Right lobe of liver (tissue), 6 donors: ENCODE measurements around the gene LDLRAD4. TPM values are rescaled to one million over a fixed set of nuclear protein-coding genes. Genes with fewer than 3 reads are reported as not detected.

Experiments
- ATAC-seq, 4 donors: fragments of 200-7000 bp; cut with Tn5 transposase; one replicate each; pipeline ENCODE4 v1.9.1; 2020; ENCODE audit warnings: mild to moderate bottlenecking in 4 of 4, moderate library complexity in 4 of 4
- DNase-seq, 3 donors: peaks; one replicate each; pipeline ENCODE4 v3.0.0-alpha.2; 2020
- H3K27ac ChIP-seq, 3 donors: fragments of 200-600 bp; one replicate each; pipeline ENCODE4 v1.8.0; 2022
- H3K27me3 ChIP-seq, 2 donors: fragments of 200-600 bp; one replicate each; pipeline ENCODE4 v1.8.0; 2022
- H3K36me3 ChIP-seq, 4 donors: fragments of 200-600 bp; sonication (generic) in 1 of 4; one replicate each; pipeline versions ENCODE4 v1.5.1 to v1.8.0; 2017 to 2022; ENCODE audit warnings: control low read depth in 1 of 4
- H3K4me1 ChIP-seq, 4 donors: fragments of 200-600 bp; sonication (generic) in 1 of 4; one replicate each; pipeline versions ENCODE4 v1.5.1 to v1.8.0; 2017 to 2022; ENCODE audit warnings: control low read depth in 1 of 4
- H3K4me3 ChIP-seq, 3 donors: fragments of 200-600 bp; one replicate each; pipeline ENCODE4 v1.8.0; 2022
- H3K9me3 ChIP-seq, 4 donors: fragments of 200-600 bp; sonication (generic) in 1 of 4; one replicate each; pipeline versions ENCODE4 v1.5.1 to v1.8.0; 2017 to 2022; ENCODE audit warnings: control low read depth in 1 of 4
- POLR2A ChIP-seq: fragments of 450-650 bp; IDR thresholded peaks from one replicate; pipeline ENCODE4 v1.6.1; 2017; ENCODE audit warnings: antibody characterized with exemption, mild to moderate bottlenecking
- WGBS: methylation state at CpG from one replicate; pipeline ENCODE4 v1.1.6; 2018; ENCODE audit warnings: low coverage, low lambda C conversion rate; ENCODE audit not compliant: insufficient coverage; ENCODE audit errors: missing lambda C conversion rate; 5-methylcytosine and 5-hydroxymethylcytosine counted together
- intact Hi-C, 2 donors: fragments of 100-400 bp; cut with DNase I; formaldehyde crosslinking; loops; one replicate each; pipeline versions ENCODE4 v1.11.2 to v1.14.1; 2022
- total RNA-seq, 6 experiments: library from RNA; depleted of rRNA in 2 of 6; stranded (reverse); fragments of >200 nt in 2 of 6; fragmentation: NEBNext Ultra II Directional in 3 of 6; extraction: Animal tissue kit (Norgen Biotek cat#: 25700) in 3 of 6; gene quantifications; one replicate each; pipeline versions ENCODE4 v1.1.0 to v1.2.4, GENCODE V29; 2016 to 2023
- TF ChIP-seq, protein P1 (sequence below), 4 donors: fragments of 200-600 bp in 3 of 4; fragments of 450-650 bp in 1 of 4; IDR thresholded peaks; one replicate each; pipeline versions ENCODE4 v1.5.1 to v1.8.0; 2016 to 2022; ENCODE audit warnings: antibody characterized with exemption in 4 of 4, mild to moderate bottlenecking in 2 of 4
- donor health status: DM: no; HTN: yes; CAD: no.
- donor health status: DM: no; HTN: no; CAD: no.
- donor health status: DM: no; HTN: no; CAD: no.
- donor health status: DM: no; HTN: yes; CAD: no.
- donor health status: DM: no; HTN: yes; CAD: no.

LDLRAD4 gene
- total RNA-seq, 6 experiments from 2014 or later, result 10.6 to 66.4 (median 18.7) TPM

DNA sequence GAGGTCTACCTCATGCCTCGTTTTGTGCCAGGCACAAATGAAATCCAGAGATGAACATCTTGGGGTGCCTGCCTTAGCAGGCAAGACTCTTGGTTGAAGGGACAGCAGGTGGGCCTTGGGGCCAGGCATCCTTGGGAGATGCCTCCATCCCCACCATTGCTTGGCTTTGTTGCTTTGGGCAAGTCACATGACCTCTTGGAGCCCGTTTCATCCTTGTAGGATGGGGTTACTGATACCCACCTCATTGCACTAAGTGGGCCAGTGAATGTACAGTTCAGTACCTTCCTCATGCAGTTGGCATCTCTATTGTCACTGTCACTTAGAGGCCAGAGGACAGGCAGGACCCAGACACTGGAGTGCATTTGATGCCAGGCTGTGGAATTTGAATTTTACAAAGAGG is 195.5 kb downstream of the LDLRAD4 start:
- Histone ChIP-seq H3K4me3 (no peak overlapping the region), H3K4me1 (peaks cover 0 to 28% (median 10%) of the 10 kb centered on the region in 4 donors), H3K27me3 (no peaks in the 10 kb centered on the region), H3K27ac (no peak overlapping the region), H3K36me3 (peaks cover 0 to 2% (median 0%) of the 10 kb centered on the region in 4 donors), H3K9me3 (no peaks in the 10 kb centered on the region)
- WGBS, result no CpG with 5 or more reads among the region's 2 CpGs
- no peak for ATAC-seq
- TF ChIP-seq, protein P1, sequence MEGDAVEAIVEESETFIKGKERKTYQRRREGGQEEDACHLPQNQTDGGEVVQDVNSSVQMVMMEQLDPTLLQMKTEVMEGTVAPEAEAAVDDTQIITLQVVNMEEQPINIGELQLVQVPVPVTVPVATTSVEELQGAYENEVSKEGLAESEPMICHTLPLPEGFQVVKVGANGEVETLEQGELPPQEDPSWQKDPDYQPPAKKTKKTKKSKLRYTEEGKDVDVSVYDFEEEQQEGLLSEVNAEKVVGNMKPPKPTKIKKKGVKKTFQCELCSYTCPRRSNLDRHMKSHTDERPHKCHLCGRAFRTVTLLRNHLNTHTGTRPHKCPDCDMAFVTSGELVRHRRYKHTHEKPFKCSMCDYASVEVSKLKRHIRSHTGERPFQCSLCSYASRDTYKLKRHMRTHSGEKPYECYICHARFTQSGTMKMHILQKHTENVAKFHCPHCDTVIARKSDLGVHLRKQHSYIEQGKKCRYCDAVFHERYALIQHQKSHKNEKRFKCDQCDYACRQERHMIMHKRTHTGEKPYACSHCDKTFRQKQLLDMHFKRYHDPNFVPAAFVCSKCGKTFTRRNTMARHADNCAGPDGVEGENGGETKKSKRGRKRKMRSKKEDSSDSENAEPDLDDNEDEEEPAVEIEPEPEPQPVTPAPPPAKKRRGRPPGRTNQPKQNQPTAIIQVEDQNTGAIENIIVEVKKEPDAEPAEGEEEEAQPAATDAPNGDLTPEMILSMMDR (IDR thresholded peaks at IDR 0.05), result no peak
- TF ChIP-seq POLR2A, result no peak
- intact Hi-C loops, result no loop called here
- no peak for DNase-seq

DNA sequence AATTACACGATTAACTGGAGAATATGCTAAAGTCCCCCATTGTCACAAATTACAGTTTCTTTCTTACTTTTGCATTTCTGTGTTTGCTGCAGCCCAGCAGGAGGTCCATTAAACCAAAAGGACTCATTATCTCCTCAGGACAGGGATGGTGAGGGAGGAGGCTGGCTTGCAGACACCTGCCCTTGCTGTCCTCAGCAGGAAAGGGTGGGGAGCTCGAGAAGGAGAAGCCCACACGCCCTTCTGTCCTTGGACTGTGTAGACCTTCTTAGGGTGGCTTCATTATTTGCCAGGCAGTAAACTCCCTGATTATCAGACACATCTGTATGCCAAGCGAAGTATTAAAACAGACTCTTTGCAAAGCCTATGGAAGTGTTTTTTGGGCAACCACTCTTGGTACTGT is 196.0 kb downstream of the LDLRAD4 start:
- intact Hi-C loops, result no loop called here
- DNase-seq, result no peak
- no peak for ATAC-seq
- H3K36me3 ChIP-seq, result peaks cover 0 to 2% (median 0%) of the 10 kb centered on the region in 4 donors
- H3K4me3 ChIP-seq, result no peak overlapping the region
- H3K9me3 ChIP-seq, result no peaks in the 10 kb centered on the region
- 66% methylated on average over 3 of the region's 4 CpGs for WGBS
- no peaks in the 10 kb centered on the region for H3K27me3 ChIP-seq
- no peak for TF ChIP-seq POLR2A
- TF ChIP-seq, protein P1 (IDR thresholded peaks at IDR 0.05), result no peak
- no peak overlapping the region for H3K27ac ChIP-seq
- peaks cover 0 to 28% (median 13%) of the 10 kb centered on the region in 4 donors for H3K4me1 ChIP-seq

DNA sequence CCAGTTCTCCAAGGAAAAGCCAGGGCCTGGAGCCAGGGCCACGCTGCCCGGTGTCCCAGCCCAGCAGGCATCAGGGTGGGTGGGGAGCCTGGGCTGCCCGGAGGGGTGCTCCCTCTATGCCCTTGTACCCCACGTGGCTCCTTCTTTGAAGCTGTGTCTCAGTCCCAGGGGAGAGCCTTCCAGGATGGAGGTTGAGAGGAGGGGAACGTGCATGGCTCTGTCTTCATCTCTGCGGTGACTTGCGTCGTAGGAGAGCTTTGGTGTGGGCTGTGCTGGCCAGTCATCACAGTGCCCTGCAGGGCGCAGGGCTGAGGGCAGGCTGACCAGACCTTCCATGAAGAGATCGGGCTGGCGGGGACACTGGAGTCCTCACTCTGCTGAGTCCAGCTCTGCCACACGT is 197.2 kb downstream of the LDLRAD4 start:
- TF ChIP-seq, protein P1 (IDR thresholded peaks at IDR 0.05), result no peak
- no peak for TF ChIP-seq POLR2A
- ATAC-seq, result peak in 1 of 4 donors; percentile 24
- H3K9me3 ChIP-seq, result no peaks in the 10 kb centered on the region
- no peak overlapping the region for H3K27ac ChIP-seq
- H3K4me1 ChIP-seq, result peaks cover 0 to 30% (median 16%) of the 10 kb centered on the region in 4 donors
- intact Hi-C loops, result no loop called here
- H3K27me3 ChIP-seq, result no peaks in the 10 kb centered on the region
- 100% methylated on average over 1 of the region's 12 CpGs for WGBS
- no peak for DNase-seq
- H3K36me3 ChIP-seq, result peaks cover 0 to 2% (median 0%) of the 10 kb centered on the region in 4 donors
- H3K4me3 ChIP-seq, result no peak overlapping the region

DNA sequence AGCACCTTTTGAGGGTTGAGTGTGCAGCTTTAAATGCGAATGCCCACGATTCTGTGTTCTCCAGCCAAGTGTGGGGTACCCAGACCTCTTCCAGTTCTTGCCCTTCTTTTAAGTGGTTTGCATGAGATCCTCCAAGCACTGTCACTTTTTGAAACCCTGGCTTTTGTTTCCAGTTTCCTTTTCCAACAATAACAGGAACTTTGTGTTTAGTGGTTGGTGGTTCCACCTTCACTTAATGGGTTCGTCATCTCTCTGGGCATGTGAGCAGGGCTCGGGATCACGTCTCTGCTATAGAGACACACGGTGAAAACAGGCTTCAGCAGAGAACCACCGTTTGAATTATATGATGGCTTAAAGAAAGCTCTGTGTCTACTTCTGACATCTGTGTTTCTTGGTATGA is 197.6 kb downstream of the LDLRAD4 start:
- Histone ChIP-seq H3K27ac (peak overlapping the region in 1 of 3 donors; percentile 55), H3K36me3 (peaks cover 0 to 2% (median 0%) of the 10 kb centered on the region in 4 donors), H3K4me1 (peaks cover 0 to 30% (median 16%) of the 10 kb centered on the region in 4 donors), H3K4me3 (no peak overlapping the region), H3K9me3 (no peaks in the 10 kb centered on the region), H3K27me3 (no peaks in the 10 kb centered on the region)
- 54% methylated on average over 7 of the region's 7 CpGs for WGBS
- DNase-seq, result no peak
- peak in 2 of 4 donors; percentile 11 to 12 for ATAC-seq
- TF ChIP-seq, protein P1 (IDR thresholded peaks at IDR 0.05), result no peak
- no peak for TF ChIP-seq POLR2A
- intact Hi-C loops, result no loop called here
